OCI-LY1 (cell line): ENCODE data around the gene PIP4K2A.

Experiments
- H2AFZ ChIP-seq: fragments of 200-600 bp; sonication (generic), shearing (Covaris generic); 2 replicates; pipeline ENCODE4 v1.6.0; 2014; ENCODE audit warnings: antibody characterized with exemption, mild to moderate bottlenecking, low read length
- H3F3A ChIP-seq: fragments of 200-600 bp; sonication (generic), shearing (Covaris generic); 2 replicates; pipeline ENCODE4 v1.6.0; 2014; ENCODE audit warnings: mild to moderate bottlenecking, antibody characterized with exemption, low read length, moderate library complexity; ENCODE audit not compliant: insufficient read depth
- H3K27ac ChIP-seq: fragments of 200-600 bp; sonication (generic); 2 replicates; pipeline ENCODE4 v1.5.1; 2014; ENCODE audit warnings: low read length, mixed run types, mild to moderate bottlenecking, low read depth; ENCODE audit not compliant: poor library complexity, severe bottlenecking
- H3K27me3 ChIP-seq: fragments of 200-600 bp; sonication (generic); 2 replicates; pipeline ENCODE4 v1.6.0; 2014; ENCODE audit warnings: antibody characterized with exemption, mild to moderate bottlenecking, low read length, moderate library complexity; ENCODE audit not compliant: insufficient read depth
- H3K36me3 ChIP-seq: fragments of 200-600 bp; sonication (generic); 2 replicates; pipeline ENCODE4 v1.6.1; 2014; ENCODE audit warnings: mild to moderate bottlenecking, antibody characterized with exemption, low read length, moderate library complexity, mixed read lengths; ENCODE audit not compliant: insufficient read depth
- H3K4me1 ChIP-seq: fragments of 200-600 bp; sonication (generic); 2 replicates; pipeline ENCODE4 v1.5.1; 2014; ENCODE audit warnings: mild to moderate bottlenecking, low read length, moderate library complexity; ENCODE audit not compliant: insufficient read depth, severe bottlenecking
- H3K4me2 ChIP-seq: fragments of 200-600 bp; sonication (generic), shearing (Covaris generic); 2 replicates; pipeline ENCODE4 v1.6.1; 2014; ENCODE audit warnings: low read length
- H3K4me3 ChIP-seq: fragments of 200-600 bp; sonication (generic); 2 replicates; pipeline ENCODE4 v1.5.1; 2014; ENCODE audit warnings: low read length, low read depth, mild to moderate bottlenecking, mixed read lengths; ENCODE audit not compliant: poor library complexity, severe bottlenecking
- H3K79me2 ChIP-seq: fragments of 200-600 bp; shearing (Covaris generic); 2 replicates; pipeline ENCODE4 v1.6.1; 2016; ENCODE audit warnings: mixed run types, low read length, mixed read lengths; ENCODE audit not compliant: insufficient read depth
- H3K9ac ChIP-seq: fragments of 200-600 bp; sonication (generic), shearing (Covaris generic); 2 replicates; pipeline ENCODE4 v1.6.1; 2014; ENCODE audit warnings: mild to moderate bottlenecking, low read length, mixed read lengths
- H3K9me2 ChIP-seq: fragments of 200-600 bp; sonication (generic), shearing (Covaris generic); 2 replicates; pipeline ENCODE4 v1.6.1; 2014; ENCODE audit warnings: low read depth, mild to moderate bottlenecking, low read length, mixed read lengths
- H3K9me3 ChIP-seq: fragments of 200-600 bp; shearing (Covaris generic); 2 replicates; pipeline ENCODE4 v1.6.1; 2014; ENCODE audit warnings: low read length, mixed read lengths
- H4K20me1 ChIP-seq: fragments of 200-600 bp; sonication (generic), shearing (Covaris generic); 2 replicates; pipeline ENCODE4 v1.6.0; 2016; ENCODE audit warnings: mild to moderate bottlenecking, low read length; ENCODE audit not compliant: insufficient read depth
- CTCF ChIP-seq: fragments of 200-600 bp; sonication (generic), shearing (Covaris generic); IDR thresholded peaks from 2 replicates; pipeline ENCODE4 v1.5.1; 2017; ENCODE audit warnings: mild to moderate bottlenecking, antibody characterized with exemption, low read length, moderate library complexity, mixed read lengths
- EZH2 ChIP-seq: fragments of 200-600 bp; sonication (generic), shearing (Covaris generic); IDR thresholded peaks from 2 replicates; pipeline ENCODE4 v1.8.0; 2017; ENCODE audit warnings: borderline replicate concordance, mixed run types, mild to moderate bottlenecking, antibody characterized with exemption, low read length, moderate library complexity, mixed read lengths

Gene PIP4K2A

DNA sequence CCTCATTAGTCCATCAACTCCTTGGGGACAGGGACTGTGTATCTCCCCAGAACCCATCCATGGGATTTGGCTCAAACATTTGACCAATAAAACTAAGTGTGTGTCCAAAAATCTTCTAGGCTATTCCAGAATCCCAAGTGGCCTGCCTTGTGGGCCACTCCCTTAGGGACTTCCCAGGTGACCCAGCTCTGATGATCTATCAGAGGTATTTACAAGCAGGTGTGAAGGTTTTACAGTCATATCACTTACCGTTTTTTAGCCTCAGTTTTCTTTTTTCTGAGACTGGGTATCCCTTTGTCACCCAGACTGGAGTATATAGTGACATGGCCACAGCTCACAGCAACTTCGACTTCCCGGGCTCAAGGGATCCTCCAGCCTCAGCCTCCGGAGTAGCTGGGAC lies 64.4 kb downstream of the PIP4K2A start:
- H3K36me3 ChIP-seq = no peaks in the 10 kb centered on the region
- H3K4me2 ChIP-seq = no peak overlapping the region
- no peaks in the 10 kb centered on the region for H3F3A ChIP-seq
- no peaks in the 10 kb centered on the region for H3K9me3 ChIP-seq
- H2AFZ ChIP-seq = no peak overlapping the region
- no peak for TF ChIP-seq EZH2
- no peak for TF ChIP-seq CTCF
- H4K20me1 ChIP-seq = no peaks in the 10 kb centered on the region
- no peak overlapping the region for H3K27ac ChIP-seq
- no peaks in the 10 kb centered on the region for H3K27me3 ChIP-seq
- H3K4me1 ChIP-seq = no peaks in the 10 kb centered on the region
- no peak overlapping the region for H3K9ac ChIP-seq
- no peaks in the 10 kb centered on the region for H3K79me2 ChIP-seq
- no peaks in the 10 kb centered on the region for H3K9me2 ChIP-seq
- H3K4me3 ChIP-seq = no peak overlapping the region

DNA sequence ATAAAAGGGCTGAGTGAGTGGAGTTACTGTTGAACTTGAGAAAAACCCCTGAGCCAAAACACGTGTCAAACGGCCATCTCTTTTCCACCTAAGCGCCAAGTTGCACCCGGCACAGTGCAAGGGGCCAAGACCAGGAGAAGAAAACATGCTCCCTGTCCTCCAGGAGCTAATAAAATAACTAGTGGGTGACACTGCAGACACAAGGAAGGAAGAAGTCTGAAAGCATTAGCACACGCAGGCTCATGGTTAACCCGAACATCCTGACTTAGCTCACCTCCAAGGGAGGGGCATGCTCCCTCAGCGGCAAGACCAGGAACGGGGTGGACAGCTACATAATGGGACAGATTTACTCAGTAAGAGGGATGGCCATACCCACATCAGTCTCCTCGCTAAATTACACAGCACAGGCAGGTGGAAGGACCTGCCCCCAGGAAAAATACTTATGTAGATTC lies 65.0 kb downstream of the PIP4K2A start:
- no peaks in the 10 kb centered on the region for H3K27me3 ChIP-seq
- H3K27ac ChIP-seq = no peak overlapping the region
- no peaks in the 10 kb centered on the region for H3K9me3 ChIP-seq
- H4K20me1 ChIP-seq = no peaks in the 10 kb centered on the region
- H3F3A ChIP-seq = no peaks in the 10 kb centered on the region
- H3K4me2 ChIP-seq = no peak overlapping the region
- no peaks in the 10 kb centered on the region for H3K4me1 ChIP-seq
- no peak overlapping the region for H3K4me3 ChIP-seq
- no peak overlapping the region for H3K9ac ChIP-seq
- no peaks in the 10 kb centered on the region for H3K36me3 ChIP-seq
- no peaks in the 10 kb centered on the region for H3K9me2 ChIP-seq
- TF ChIP-seq CTCF (no peak), EZH2 (no peak)
- no peaks in the 10 kb centered on the region for H3K79me2 ChIP-seq
- H2AFZ ChIP-seq = no peak overlapping the region

GRCh38 chr10:22648547-22648961 lies 65.8 kb downstream of the PIP4K2A start:
- Histone ChIP-seq H3K4me2 (no peak overlapping the region), H3K9me3 (no peaks in the 10 kb centered on the region), H3F3A (no peaks in the 10 kb centered on the region), H3K79me2 (no peaks in the 10 kb centered on the region), H3K27ac (no peak overlapping the region), H3K4me1 (no peaks in the 10 kb centered on the region), H3K4me3 (no peak overlapping the region), H3K27me3 (no peaks in the 10 kb centered on the region), H3K9me2 (no peaks in the 10 kb centered on the region), H3K9ac (no peak overlapping the region), H2AFZ (no peak overlapping the region), H4K20me1 (no peaks in the 10 kb centered on the region), H3K36me3 (no peaks in the 10 kb centered on the region)
- no peak for TF ChIP-seq CTCF
- TF ChIP-seq EZH2 = no peak
